Measurements from ENCODE around the gene ANKRD52.

- TF ChIP-seq POLR2AphosphoS5 (IDR thresholded peaks at IDR 0.05) = no peak
- no peak for TF ChIP-seq POLR2A (IDR thresholded peaks at IDR 0.05)
- TF ChIP-seq CTCF (IDR thresholded peaks at IDR 0.05) = no peak
- no peak for TF ChIP-seq EP300 (IDR thresholded peaks at IDR 0.05)
These were observed 15.2 kb downstream of the ANKRD52 start for GRCh38 chr12:56242986-56243385.

Data from suprapubic skin (tissue), 4 donors.